GM12874 (cell line): Measurements from ENCODE around the gene HCN4.

ENCODE experiments used
- CTCF ChIP-seq: IDR thresholded peaks from 2 replicates; pipeline ENCODE4 v1.5.1; 2011; ENCODE audit warnings: low read depth, mild to moderate bottlenecking, control low read depth, low read length, moderate library complexity; ENCODE audit not compliant: insufficient read depth

The HCN4 gene

GRCh38 chr15:73386238-73386637 lies 17.5 kb upstream of the HCN4 start:
- TF ChIP-seq CTCF: no peak

GRCh38 chr15:73385205-73385604 lies 16.4 kb upstream of the HCN4 start:
- TF ChIP-seq CTCF: no peak

- TF ChIP-seq CTCF: no peak
Observed at GRCh38 chr15:73383310-73384189, 14.8 kb upstream of the HCN4 start.

- TF ChIP-seq CTCF: no peak
Observed at GRCh38 chr15:73382115-73382514, 13.4 kb upstream of the HCN4 start.

GRCh38 chr15:73380661-73381060 lies 11.9 kb upstream of the HCN4 start:
- no peak for TF ChIP-seq CTCF

- TF ChIP-seq CTCF: no peak
Observed at GRCh38 chr15:73378089-73378488, 9.3 kb upstream of the HCN4 start.

GRCh38 chr15:73375755-73376305 lies 7.1 kb upstream of the HCN4 start:
- TF ChIP-seq CTCF: no peak
